Trophoblast cell (in vitro differentiated cells and primary cell): Measurements from ENCODE around the gene POFUT1.

Experiments used
- DNase-seq, 2 donors: peaks; one replicate each; pipeline ENCODE4 v3.0.0-alpha.2; 2016
- H2AFZ ChIP-seq: 2 replicates; pipeline ENCODE4 v1.6.1; 2013; ENCODE audit warnings: low read length, moderate library complexity, mild to moderate bottlenecking; ENCODE audit not compliant: insufficient read depth, poor library complexity
- H2AK5ac ChIP-seq: 2 replicates; pipeline ENCODE4 v1.6.1; 2013; ENCODE audit warnings: mild to moderate bottlenecking, low read length
- H2BK120ac ChIP-seq: 2 replicates; pipeline ENCODE4 v1.6.1; 2013; ENCODE audit warnings: low read length, mild to moderate bottlenecking, moderate library complexity; ENCODE audit not compliant: insufficient read depth, poor library complexity
- H2BK12ac ChIP-seq: 2 replicates; pipeline ENCODE4 v1.6.1; 2013; ENCODE audit warnings: mild to moderate bottlenecking, low read length, moderate library complexity
- H2BK5ac ChIP-seq: 2 replicates; pipeline ENCODE4 v1.6.1; 2013; ENCODE audit warnings: low read length, low read depth, moderate library complexity, mild to moderate bottlenecking; ENCODE audit not compliant: poor library complexity
- H3K14ac ChIP-seq: 2 replicates; pipeline ENCODE4 v1.6.1; 2013; ENCODE audit warnings: mild to moderate bottlenecking, low read length
- H3K18ac ChIP-seq: 2 replicates; pipeline ENCODE4 v1.6.1; 2013; ENCODE audit warnings: mild to moderate bottlenecking, low read length
- H3K23ac ChIP-seq: 2 replicates; pipeline ENCODE4 v1.6.1; 2013; ENCODE audit warnings: low read length
- H3K27ac ChIP-seq: 2 replicates; pipeline ENCODE4 v1.5.1; 2013; ENCODE audit warnings: low read depth, mild to moderate bottlenecking, inconsistent platforms, low read length, moderate library complexity
- H3K27me3 ChIP-seq: 2 replicates; pipeline ENCODE4 v1.6.1; 2013; ENCODE audit warnings: inconsistent platforms, mild to moderate bottlenecking, low read length, moderate library complexity; ENCODE audit not compliant: insufficient read depth
- H3K36me3 ChIP-seq, 2 experiments: 1 replicate in 1 of 2; 2 replicates in 1 of 2; pipeline ENCODE4 v1.6.1; 2013; ENCODE audit warnings: low read length in 2 of 2, mild to moderate bottlenecking in 2 of 2, moderate library complexity in 1 of 2; ENCODE audit not compliant: insufficient read depth in 2 of 2, control insufficient read depth in 1 of 2
- H3K4ac ChIP-seq: 2 replicates; pipeline ENCODE4 v1.6.1; 2013; ENCODE audit warnings: low read depth, mild to moderate bottlenecking, low read length, moderate library complexity
- H3K4me1 ChIP-seq, 2 experiments: 1 replicate in 1 of 2; 2 replicates in 1 of 2; pipeline ENCODE4 v1.6.1; 2013; ENCODE audit warnings: low read length in 2 of 2, mild to moderate bottlenecking in 2 of 2, moderate library complexity in 1 of 2; ENCODE audit not compliant: insufficient read depth in 2 of 2, control insufficient read depth in 1 of 2
- H3K4me2 ChIP-seq: 2 replicates; pipeline ENCODE4 v1.6.1; 2013; ENCODE audit warnings: inconsistent platforms, mild to moderate bottlenecking, low read length, moderate library complexity
- H3K4me3 ChIP-seq: 2 replicates; pipeline ENCODE4 v1.5.1; 2013; ENCODE audit warnings: mild to moderate bottlenecking, low read depth, low read length, inconsistent platforms
- H3K79me1 ChIP-seq: one replicate; pipeline ENCODE4 v1.6.1; 2013; ENCODE audit warnings: low read length
- H3K79me2 ChIP-seq: 2 replicates; pipeline ENCODE4 v1.6.1; 2013; ENCODE audit warnings: low read length, mild to moderate bottlenecking; ENCODE audit not compliant: control insufficient read depth, insufficient read depth, poor library complexity
- H3K9ac ChIP-seq: 2 replicates; pipeline ENCODE4 v1.6.1; 2013; ENCODE audit warnings: mild to moderate bottlenecking, low read length
- H3K9me3 ChIP-seq: 2 replicates; pipeline ENCODE4 v1.6.1; 2013; ENCODE audit warnings: low read depth, mild to moderate bottlenecking, control low read depth, inconsistent platforms, low read length; ENCODE audit not compliant: insufficient read depth
- H4K12ac ChIP-seq: 2 replicates; pipeline ENCODE4 v1.6.1; 2013; ENCODE audit warnings: low read depth, mild to moderate bottlenecking, low read length, moderate library complexity
- H4K8ac ChIP-seq: 2 replicates; pipeline ENCODE4 v1.6.1; 2013; ENCODE audit warnings: low read depth, mild to moderate bottlenecking, low read length, moderate library complexity
- H4K91ac ChIP-seq: one replicate; pipeline ENCODE4 v1.6.1; 2013; ENCODE audit warnings: low read depth, mild to moderate bottlenecking, low read length, moderate library complexity
- WGBS: extraction: QIAGEN DNeasy Blood & Tissue Kit; methylation state at CpG from one replicate; pipeline ENCODE4 v1.1.7; 2013; ENCODE audit warnings: missing lambda C conversion rate; ENCODE audit not compliant: insufficient read length, insufficient coverage; ENCODE audit errors: extremely low coverage; 5-methylcytosine and 5-hydroxymethylcytosine counted together

The POFUT1 gene

GRCh38 chr20:32261644-32262043 lies 54.0 kb downstream of the POFUT1 start:
- H2AFZ ChIP-seq: no peak overlapping the region
- H3K79me2 ChIP-seq: no peaks in the 10 kb centered on the region
- H3K4me3 ChIP-seq: no peak overlapping the region
- no peak overlapping the region for H4K8ac ChIP-seq
- no peak for DNase-seq
- no peak overlapping the region for H3K4ac ChIP-seq
- H2BK12ac ChIP-seq: no peak overlapping the region
- no peak overlapping the region for H2BK120ac ChIP-seq
- no CpG with 5 or more reads among the region's 2 CpGs for WGBS
- no peak overlapping the region for H2AK5ac ChIP-seq
- no peak overlapping the region for H3K9ac ChIP-seq
- no peaks in the 10 kb centered on the region for H3K4me1 ChIP-seq
- no peaks in the 10 kb centered on the region for H3K79me1 ChIP-seq
- H4K12ac ChIP-seq: no peak overlapping the region
- H3K18ac ChIP-seq: no peak overlapping the region
- H3K4me2 ChIP-seq: no peak overlapping the region
- no peak overlapping the region for H4K91ac ChIP-seq
- H3K27me3 ChIP-seq: no peaks in the 10 kb centered on the region
- H3K14ac ChIP-seq: no peak overlapping the region
- H2BK5ac ChIP-seq: no peak overlapping the region
- H3K9me3 ChIP-seq: no peaks in the 10 kb centered on the region
- H3K36me3 ChIP-seq: no peaks in the 10 kb centered on the region
- H3K27ac ChIP-seq: no peak overlapping the region
- no peak overlapping the region for H3K23ac ChIP-seq

- H3K9ac ChIP-seq: no peak overlapping the region
- no peak overlapping the region for H3K18ac ChIP-seq
- no peaks in the 10 kb centered on the region for H3K9me3 ChIP-seq
- no peak overlapping the region for H3K4ac ChIP-seq
- H4K8ac ChIP-seq: no peak overlapping the region
- no peaks in the 10 kb centered on the region for H3K36me3 ChIP-seq
- no peak overlapping the region for H2AK5ac ChIP-seq
- no peaks in the 10 kb centered on the region for H3K4me1 ChIP-seq
- H4K91ac ChIP-seq: no peak overlapping the region
- no peak overlapping the region for H2BK12ac ChIP-seq
- H3K27ac ChIP-seq: no peak overlapping the region
- no peak overlapping the region for H3K14ac ChIP-seq
- no CpG with 5 or more reads among the region's 7 CpGs for whole genome bisulfite sequencing
- no peaks in the 10 kb centered on the region for H3K79me1 ChIP-seq
- H3K4me2 ChIP-seq: no peak overlapping the region
- no peak overlapping the region for H2BK5ac ChIP-seq
- no peaks in the 10 kb centered on the region for H3K27me3 ChIP-seq
- no peak overlapping the region for H3K4me3 ChIP-seq
- no peak overlapping the region for H3K23ac ChIP-seq
- DNase-seq: peak; percentile 40 to 77
- no peak overlapping the region for H2BK120ac ChIP-seq
- H4K12ac ChIP-seq: no peak overlapping the region
- H2AFZ ChIP-seq: no peak overlapping the region
- H3K79me2 ChIP-seq: no peaks in the 10 kb centered on the region
These were observed 55.8 kb downstream of the POFUT1 start for GRCh38 chr20:32263398-32263954.

GRCh38 chr20:32271620-32272019 lies 63.9 kb downstream of the POFUT1 start:
- Histone ChIP-seq H2BK5ac (no peak overlapping the region), H3K4ac (no peak overlapping the region), H3K14ac (no peak overlapping the region), H3K23ac (no peak overlapping the region), H3K27ac (no peak overlapping the region), H4K91ac (no peak overlapping the region), H3K79me1 (no peaks in the 10 kb centered on the region), H2AK5ac (no peak overlapping the region), H3K4me3 (no peak overlapping the region), H3K36me3 (no peaks in the 10 kb centered on the region), H4K8ac (no peak overlapping the region), H4K12ac (no peak overlapping the region), H3K9me3 (no peaks in the 10 kb centered on the region), H3K4me1 (no peaks in the 10 kb centered on the region), H3K9ac (no peak overlapping the region), H3K79me2 (no peaks in the 10 kb centered on the region), H2AFZ (no peak overlapping the region), H3K27me3 (no peaks in the 10 kb centered on the region), H3K18ac (no peak overlapping the region), H3K4me2 (no peak overlapping the region), H2BK120ac (no peak overlapping the region), H2BK12ac (no peak overlapping the region)
- DNase-seq: no peak
- WGBS: no CpG with 5 or more reads among the region's 5 CpGs

GRCh38 chr20:32274359-32274758 lies 66.7 kb downstream of the POFUT1 start:
- Histone ChIP-seq H2AFZ (no peak overlapping the region), H3K79me2 (peaks cover 6% of the 10 kb centered on the region), H3K36me3 (no peaks in the 10 kb centered on the region), H3K14ac (no peak overlapping the region), H3K23ac (no peak overlapping the region), H3K27ac (no peak overlapping the region), H3K18ac (no peak overlapping the region), H3K4ac (no peak overlapping the region), H3K4me2 (no peak overlapping the region), H2AK5ac (no peak overlapping the region), H4K91ac (no peak overlapping the region), H3K4me1 (peaks cover 9 to 11% of the 10 kb centered on the region in 2 experiments), H4K8ac (no peak overlapping the region), H2BK12ac (no peak overlapping the region), H3K79me1 (peaks cover 9% of the 10 kb centered on the region), H2BK120ac (no peak overlapping the region), H2BK5ac (no peak overlapping the region), H4K12ac (no peak overlapping the region), H3K4me3 (no peak overlapping the region), H3K27me3 (no peaks in the 10 kb centered on the region), H3K9ac (no peak overlapping the region), H3K9me3 (no peaks in the 10 kb centered on the region)
- WGBS: no CpG with 5 or more reads among the region's 3 CpGs
- no peak for DNase-seq
